Panc1 (cell line): ENCODE results near the gene CHL1. TPM values are rescaled to one million over a fixed set of nuclear protein-coding genes. Genes with fewer than 3 reads are reported as not detected.
"Not testable (repeated sequence)": the region's sequence is repeated elsewhere in the genome, so short reads cannot be mapped to it uniquely, and the experiment has no call there.

ENCODE experiments used
- ATAC-seq: fragments of 200-7000 bp; cut with Tn5 transposase; 2 replicates; pipeline ENCODE4 v1.9.1; 2020; ENCODE audit warnings: mild to moderate bottlenecking, moderate library complexity
- BruUV-seq: library from RNA; stranded (reverse); fragments of 400-500 nt; replicated peaks from 2 replicates; lab custom pipeline; 2021; lab: Mats Ljungman, UMichigan
- CTCF ChIA-PET: fragments of 300-600 bp; sonication (Branson Sonifier 250); formaldehyde crosslinking; loops from one replicate; lab custom pipeline; 2022; ENCODE audit warnings: antibody characterized with exemption; lab: Charles Lee
- POLR2A ChIA-PET: fragments of 300-600 bp; sonication (Branson Sonifier 250); formaldehyde crosslinking; loops from one replicate; lab custom pipeline; 2022; ENCODE audit warnings: antibody characterized with exemption; lab: Charles Lee
- DNase-seq: peaks from one replicate; pipeline ENCODE4 v3.0.0-alpha.2; 2010; ENCODE audit warnings: low read depth, low spot score
- H3K27ac ChIP-seq: 2 replicates; pipeline ENCODE4 v1.5.1; 2011; ENCODE audit warnings: mild to moderate bottlenecking, low read length, inconsistent platforms
- H3K27me3 ChIP-seq: fragments of 200-500 bp; sonication (Bioruptor generic); 2 replicates; pipeline ENCODE4 v1.6.0; 2014; ENCODE audit warnings: low read length, inconsistent platforms; ENCODE audit not compliant: control insufficient read depth, insufficient read depth
- H3K36me3 ChIP-seq: fragments of 200-500 bp; sonication (Bioruptor generic); 2 replicates; pipeline ENCODE4 v1.5.1; 2014; ENCODE audit warnings: inconsistent platforms, mild to moderate bottlenecking, low read length, moderate library complexity; ENCODE audit not compliant: control insufficient read depth, insufficient read depth
- H3K4me1 ChIP-seq: 2 replicates; pipeline ENCODE4 v1.5.1; 2011; ENCODE audit warnings: inconsistent platforms, mild to moderate bottlenecking, low read length, moderate library complexity; ENCODE audit not compliant: control insufficient read depth, insufficient read depth
- H3K4me3 ChIP-seq, 2 experiments: 2 replicates each; pipeline ENCODE4 v1.5.1; 2011 to 2012; ENCODE audit warnings: low read depth in 2 of 2, low read length in 2 of 2, mild to moderate bottlenecking in 2 of 2, inconsistent platforms in 1 of 2, moderate library complexity in 1 of 2
- H3K9me3 ChIP-seq: fragments of 200-500 bp; sonication (Bioruptor generic); 2 replicates; pipeline ENCODE4 v1.5.1; 2014; ENCODE audit warnings: low read depth, mild to moderate bottlenecking, inconsistent platforms, low read length, moderate library complexity; ENCODE audit not compliant: control insufficient read depth, insufficient read depth
- POLR2AphosphoS5 ChIP-seq: IDR thresholded peaks from 2 replicates; pipeline ENCODE4 v1.6.1; 2012; ENCODE audit warnings: mild to moderate bottlenecking, low read depth, low read length, moderate library complexity
- SIN3A ChIP-seq: IDR thresholded peaks from 2 replicates; pipeline ENCODE4 v1.6.1; 2012; ENCODE audit warnings: low read depth, mild to moderate bottlenecking, low read length, moderate library complexity, borderline replicate concordance; ENCODE audit not compliant: insufficient read depth
- TCF7L2 ChIP-seq: IDR thresholded peaks from 2 replicates; pipeline ENCODE4 v1.6.1; 2011; ENCODE audit warnings: mild to moderate bottlenecking, low read depth, low read length, inconsistent platforms
- in situ Hi-C: cut with HindIII; loops from 2 replicates; pipeline ENCODE4 v1.10.0; 2016; ENCODE audit warnings: low sequenced_read_pairs, low pct_unique_long_range_greater_than_20kb
- intact Hi-C: fragments of 100-400 bp; cut with micrococcal nuclease; formaldehyde crosslinking; loops from one replicate; pipeline ENCODE4 v1.10.0; 2022; ENCODE audit not compliant: unreplicated experiment
- total RNA-seq: library from RNA; stranded (reverse); gene quantifications from one replicate; pipeline ENCODE4 v1.2.1, GENCODE V29; 2021; ENCODE audit not compliant: unreplicated experiment
- TF ChIP-seq, protein P1 (sequence below): fragments of 450-650 bp; IDR thresholded peaks from 2 replicates; pipeline ENCODE4 v1.5.1; 2017; ENCODE audit warnings: mild to moderate bottlenecking
- TF ChIP-seq, protein P2 (sequence below), 2 experiments: IDR thresholded peaks; 2 replicates each; pipeline ENCODE4 v1.6.1; 2011 to 2012; ENCODE audit warnings: low read depth in 2 of 2, control low read depth in 1 of 2, low read length in 1 of 2, mild to moderate bottlenecking in 1 of 2, moderate library complexity in 1 of 2; ENCODE audit not compliant: insufficient read depth in 1 of 2

Gene CHL1
- total RNA-seq, 1 experiment from 2014 or later = not detected

- ChIA-PET POLR2A (no interaction called here), CTCF (no interaction called here)
- no peak overlapping the region for H3K27ac ChIP-seq
- intact Hi-C loops (no loop called here), in situ Hi-C loops (no loop called here)
- no peaks in the 10 kb centered on the region for H3K9me3 ChIP-seq
- DNase-seq (no peak), ATAC-seq (no peak)
- no peak overlapping the region for H3K4me3 ChIP-seq
- BruUV-seq = no TSS peak
- no peak for TF ChIP-seq TCF7L2
- TF ChIP-seq POLR2AphosphoS5 = no peak
- TF ChIP-seq, protein P1, sequence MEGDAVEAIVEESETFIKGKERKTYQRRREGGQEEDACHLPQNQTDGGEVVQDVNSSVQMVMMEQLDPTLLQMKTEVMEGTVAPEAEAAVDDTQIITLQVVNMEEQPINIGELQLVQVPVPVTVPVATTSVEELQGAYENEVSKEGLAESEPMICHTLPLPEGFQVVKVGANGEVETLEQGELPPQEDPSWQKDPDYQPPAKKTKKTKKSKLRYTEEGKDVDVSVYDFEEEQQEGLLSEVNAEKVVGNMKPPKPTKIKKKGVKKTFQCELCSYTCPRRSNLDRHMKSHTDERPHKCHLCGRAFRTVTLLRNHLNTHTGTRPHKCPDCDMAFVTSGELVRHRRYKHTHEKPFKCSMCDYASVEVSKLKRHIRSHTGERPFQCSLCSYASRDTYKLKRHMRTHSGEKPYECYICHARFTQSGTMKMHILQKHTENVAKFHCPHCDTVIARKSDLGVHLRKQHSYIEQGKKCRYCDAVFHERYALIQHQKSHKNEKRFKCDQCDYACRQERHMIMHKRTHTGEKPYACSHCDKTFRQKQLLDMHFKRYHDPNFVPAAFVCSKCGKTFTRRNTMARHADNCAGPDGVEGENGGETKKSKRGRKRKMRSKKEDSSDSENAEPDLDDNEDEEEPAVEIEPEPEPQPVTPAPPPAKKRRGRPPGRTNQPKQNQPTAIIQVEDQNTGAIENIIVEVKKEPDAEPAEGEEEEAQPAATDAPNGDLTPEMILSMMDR = no peak
- no peak for TF ChIP-seq SIN3A
- TF ChIP-seq, protein P2, sequence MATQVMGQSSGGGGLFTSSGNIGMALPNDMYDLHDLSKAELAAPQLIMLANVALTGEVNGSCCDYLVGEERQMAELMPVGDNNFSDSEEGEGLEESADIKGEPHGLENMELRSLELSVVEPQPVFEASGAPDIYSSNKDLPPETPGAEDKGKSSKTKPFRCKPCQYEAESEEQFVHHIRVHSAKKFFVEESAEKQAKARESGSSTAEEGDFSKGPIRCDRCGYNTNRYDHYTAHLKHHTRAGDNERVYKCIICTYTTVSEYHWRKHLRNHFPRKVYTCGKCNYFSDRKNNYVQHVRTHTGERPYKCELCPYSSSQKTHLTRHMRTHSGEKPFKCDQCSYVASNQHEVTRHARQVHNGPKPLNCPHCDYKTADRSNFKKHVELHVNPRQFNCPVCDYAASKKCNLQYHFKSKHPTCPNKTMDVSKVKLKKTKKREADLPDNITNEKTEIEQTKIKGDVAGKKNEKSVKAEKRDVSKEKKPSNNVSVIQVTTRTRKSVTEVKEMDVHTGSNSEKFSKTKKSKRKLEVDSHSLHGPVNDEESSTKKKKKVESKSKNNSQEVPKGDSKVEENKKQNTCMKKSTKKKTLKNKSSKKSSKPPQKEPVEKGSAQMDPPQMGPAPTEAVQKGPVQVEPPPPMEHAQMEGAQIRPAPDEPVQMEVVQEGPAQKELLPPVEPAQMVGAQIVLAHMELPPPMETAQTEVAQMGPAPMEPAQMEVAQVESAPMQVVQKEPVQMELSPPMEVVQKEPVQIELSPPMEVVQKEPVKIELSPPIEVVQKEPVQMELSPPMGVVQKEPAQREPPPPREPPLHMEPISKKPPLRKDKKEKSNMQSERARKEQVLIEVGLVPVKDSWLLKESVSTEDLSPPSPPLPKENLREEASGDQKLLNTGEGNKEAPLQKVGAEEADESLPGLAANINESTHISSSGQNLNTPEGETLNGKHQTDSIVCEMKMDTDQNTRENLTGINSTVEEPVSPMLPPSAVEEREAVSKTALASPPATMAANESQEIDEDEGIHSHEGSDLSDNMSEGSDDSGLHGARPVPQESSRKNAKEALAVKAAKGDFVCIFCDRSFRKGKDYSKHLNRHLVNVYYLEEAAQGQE (IDR thresholded peaks at IDR 0.05; ENCODE audit: insufficient read depth in 1 of 2, low read depth in 2 of 2, low read length in 1 of 2) = no peak
- no peaks in the 10 kb centered on the region for H3K36me3 ChIP-seq
- no peaks in the 10 kb centered on the region for H3K4me1 ChIP-seq
- H3K27me3 ChIP-seq = no peaks in the 10 kb centered on the region
These were observed 167.7 kb downstream of the CHL1 start for GRCh38 chr3:364287-364686.

DNA sequence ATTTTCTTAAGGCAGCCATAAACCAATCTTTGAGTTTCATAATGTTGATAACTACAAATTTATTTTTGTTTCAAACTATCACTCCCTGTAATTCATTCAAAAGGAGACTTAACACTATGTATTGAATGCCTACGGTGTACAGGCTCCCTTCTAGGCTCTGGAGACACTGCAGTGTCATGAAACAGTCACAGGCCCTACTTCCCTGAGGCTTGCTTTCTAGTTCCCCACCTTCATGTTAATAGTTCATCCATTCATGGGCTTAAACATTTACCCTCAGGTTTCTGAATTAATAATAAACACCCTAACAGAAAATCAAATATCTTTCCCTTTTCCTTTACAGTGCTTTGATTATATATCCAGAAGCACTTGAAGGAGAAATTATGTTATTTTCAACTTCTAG lies 168.7 kb downstream of the CHL1 start:
- Histone ChIP-seq H3K4me3 (no peak overlapping the region), H3K9me3 (no peaks in the 10 kb centered on the region), H3K4me1 (no peaks in the 10 kb centered on the region), H3K27me3 (no peaks in the 10 kb centered on the region), H3K27ac (no peak overlapping the region), H3K36me3 (no peaks in the 10 kb centered on the region)
- intact Hi-C loops (no loop called here), in situ Hi-C loops (no loop called here)
- ATAC-seq (no peak), DNase-seq (no peak)
- ChIA-PET CTCF (no interaction called here), POLR2A (no interaction called here)
- TF ChIP-seq SIN3A = no peak
- TF ChIP-seq, protein P1 = no peak
- TF ChIP-seq POLR2AphosphoS5 = no peak
- no peak for TF ChIP-seq TCF7L2
- TF ChIP-seq, protein P2 (IDR thresholded peaks at IDR 0.05; ENCODE audit: insufficient read depth in 1 of 2, low read depth in 2 of 2, low read length in 1 of 2) = no peak
- no TSS peak for BruUV-seq

GRCh38 chr3:366253-366652 lies 169.7 kb downstream of the CHL1 start:
- H3K36me3 ChIP-seq, intact Hi-C loops, ATAC-seq, in situ Hi-C loops, POLR2A ChIA-PET, CTCF ChIA-PET, H3K27me3 ChIP-seq, BruUV-seq, H3K4me1 ChIP-seq, H3K27ac ChIP-seq, H3K9me3 ChIP-seq, DNase-seq, H3K4me3 ChIP-seq: not testable (repeated sequence)
